ENCODE measurements around the gene CCT6A. TPM values are rescaled to one million over a fixed set of nuclear protein-coding genes. Genes with fewer than 3 reads are reported as not detected.
"Not testable (repeated sequence)": the region's sequence is repeated elsewhere in the genome, so short reads cannot be mapped to it uniquely, and the experiment has no call there.

The CCT6A gene
- total RNA-seq, 1 experiment from 2014 or later: 257 TPM

DNA sequence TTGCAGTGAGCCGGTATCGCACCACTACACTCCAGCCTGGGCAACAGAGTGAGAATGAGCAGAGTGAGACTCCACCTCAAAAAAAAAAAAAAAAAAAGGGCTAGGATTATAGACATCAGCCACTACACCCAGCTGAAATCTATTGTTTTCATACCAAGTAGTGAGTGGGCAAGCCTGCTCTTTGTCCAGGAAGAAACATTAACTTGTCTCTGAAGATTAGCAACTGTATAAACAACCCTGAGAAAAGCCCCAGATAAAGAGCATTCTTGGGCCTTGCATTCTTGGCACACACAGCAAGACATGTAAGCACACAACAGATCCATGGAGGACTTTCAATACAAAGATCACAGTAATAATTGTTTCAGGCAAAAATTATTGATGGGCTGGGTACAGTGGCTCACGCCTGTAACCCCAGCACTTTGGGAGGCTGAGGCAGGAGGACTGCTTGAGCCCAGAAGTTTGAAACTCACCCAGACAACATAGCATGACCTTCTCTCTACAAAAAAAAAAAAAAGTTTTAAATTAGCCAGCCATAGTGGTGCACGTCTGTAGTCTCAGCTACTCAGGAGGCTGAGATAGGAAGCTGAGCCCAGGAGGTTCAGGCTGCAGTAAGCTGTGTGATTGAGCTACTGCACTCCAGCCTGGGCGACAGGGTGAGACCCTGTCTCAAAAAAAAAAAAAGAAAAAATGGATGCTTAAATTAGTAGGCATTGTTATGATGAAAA is 4.7 kb upstream of the CCT6A start:
- no peak for TF ChIP-seq SRF (IDR thresholded peaks at IDR 0.05; ENCODE audit: low read depth)
- TF ChIP-seq ELF1 (IDR thresholded peaks at IDR 0.05; ENCODE audit: borderline replicate concordance, low read depth): no peak
- TF ChIP-seq, protein P1, sequence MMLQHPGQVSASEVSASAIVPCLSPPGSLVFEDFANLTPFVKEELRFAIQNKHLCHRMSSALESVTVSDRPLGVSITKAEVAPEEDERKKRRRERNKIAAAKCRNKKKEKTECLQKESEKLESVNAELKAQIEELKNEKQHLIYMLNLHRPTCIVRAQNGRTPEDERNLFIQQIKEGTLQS (IDR thresholded peaks at IDR 0.05): no peak
- no peak for TF ChIP-seq POLR2AphosphoS5 (IDR thresholded peaks at IDR 0.05; ENCODE audit: low read depth, low read length)
- no peak for TF ChIP-seq EGR1 (IDR thresholded peaks at IDR 0.05; ENCODE audit: low read depth)
- TF ChIP-seq POLR2A (IDR thresholded peaks at IDR 0.05; ENCODE audit: borderline replicate concordance, extremely low read depth, insufficient read depth, insufficient read length): no peak
- TF ChIP-seq ZFX (IDR thresholded peaks at IDR 0.05): no peak
- no peak for TF ChIP-seq JUND (IDR thresholded peaks at IDR 0.05)
- TF ChIP-seq, protein P2, sequence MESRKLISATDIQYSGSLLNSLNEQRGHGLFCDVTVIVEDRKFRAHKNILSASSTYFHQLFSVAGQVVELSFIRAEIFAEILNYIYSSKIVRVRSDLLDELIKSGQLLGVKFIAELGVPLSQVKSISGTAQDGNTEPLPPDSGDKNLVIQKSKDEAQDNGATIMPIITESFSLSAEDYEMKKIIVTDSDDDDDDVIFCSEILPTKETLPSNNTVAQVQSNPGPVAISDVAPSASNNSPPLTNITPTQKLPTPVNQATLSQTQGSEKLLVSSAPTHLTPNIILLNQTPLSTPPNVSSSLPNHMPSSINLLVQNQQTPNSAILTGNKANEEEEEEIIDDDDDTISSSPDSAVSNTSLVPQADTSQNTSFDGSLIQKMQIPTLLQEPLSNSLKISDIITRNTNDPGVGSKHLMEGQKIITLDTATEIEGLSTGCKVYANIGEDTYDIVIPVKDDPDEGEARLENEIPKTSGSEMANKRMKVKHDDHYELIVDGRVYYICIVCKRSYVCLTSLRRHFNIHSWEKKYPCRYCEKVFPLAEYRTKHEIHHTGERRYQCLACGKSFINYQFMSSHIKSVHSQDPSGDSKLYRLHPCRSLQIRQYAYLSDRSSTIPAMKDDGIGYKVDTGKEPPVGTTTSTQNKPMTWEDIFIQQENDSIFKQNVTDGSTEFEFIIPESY (IDR thresholded peaks at IDR 0.05; ENCODE audit: extremely low read depth, insufficient replicate concordance, low read length): no peak
- no peak for TF ChIP-seq CEBPB (IDR thresholded peaks at IDR 0.05; ENCODE audit: low read depth)
- TF ChIP-seq YY1 (IDR thresholded peaks at IDR 0.05; ENCODE audit: extremely low read depth, insufficient replicate concordance, low read depth, low read length): no peak
- no peak for TF ChIP-seq TCF7L2 (IDR thresholded peaks at IDR 0.05; ENCODE audit: borderline replicate concordance, extremely low read depth, insufficient read depth, insufficient read length)
- TF ChIP-seq CBX3 (IDR thresholded peaks at IDR 0.05; ENCODE audit: low read depth): no peak
- TF ChIP-seq, protein P3, sequence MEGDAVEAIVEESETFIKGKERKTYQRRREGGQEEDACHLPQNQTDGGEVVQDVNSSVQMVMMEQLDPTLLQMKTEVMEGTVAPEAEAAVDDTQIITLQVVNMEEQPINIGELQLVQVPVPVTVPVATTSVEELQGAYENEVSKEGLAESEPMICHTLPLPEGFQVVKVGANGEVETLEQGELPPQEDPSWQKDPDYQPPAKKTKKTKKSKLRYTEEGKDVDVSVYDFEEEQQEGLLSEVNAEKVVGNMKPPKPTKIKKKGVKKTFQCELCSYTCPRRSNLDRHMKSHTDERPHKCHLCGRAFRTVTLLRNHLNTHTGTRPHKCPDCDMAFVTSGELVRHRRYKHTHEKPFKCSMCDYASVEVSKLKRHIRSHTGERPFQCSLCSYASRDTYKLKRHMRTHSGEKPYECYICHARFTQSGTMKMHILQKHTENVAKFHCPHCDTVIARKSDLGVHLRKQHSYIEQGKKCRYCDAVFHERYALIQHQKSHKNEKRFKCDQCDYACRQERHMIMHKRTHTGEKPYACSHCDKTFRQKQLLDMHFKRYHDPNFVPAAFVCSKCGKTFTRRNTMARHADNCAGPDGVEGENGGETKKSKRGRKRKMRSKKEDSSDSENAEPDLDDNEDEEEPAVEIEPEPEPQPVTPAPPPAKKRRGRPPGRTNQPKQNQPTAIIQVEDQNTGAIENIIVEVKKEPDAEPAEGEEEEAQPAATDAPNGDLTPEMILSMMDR (IDR thresholded peaks at IDR 0.05 in 2 of 3, conservative IDR thresholded peaks at IDR 0.05 in 1 of 3; ENCODE audit: borderline replicate concordance in 1 of 3, insufficient read depth in 1 of 3, low read depth in 2 of 3, low read length in 2 of 3): no peak
- TF ChIP-seq FOSL1 (IDR thresholded peaks at IDR 0.05; ENCODE audit: low read depth): no peak
- H3K9me3 ChIP-seq (ENCODE audit: control insufficient read depth in 1 of 2, insufficient read depth in 1 of 2, low read depth in 1 of 2, low read length in 2 of 2): no peaks in the 10 kb centered on the region
- no TSS peak for BruUV-seq (replicated peaks)
- no peak overlapping the region for H3K9ac ChIP-seq (ENCODE audit: low read length)
- no peaks in the 10 kb centered on the region for H3K27me3 ChIP-seq (ENCODE audit: insufficient read depth, low read length)
- intact Hi-C loops (cut with micrococcal nuclease): no loop called here
- H2AFZ ChIP-seq (ENCODE audit: low read depth, low read length, poor library complexity, severe bottlenecking): no peak overlapping the region
- ATAC-seq: no peak
- CTCF ChIA-PET: no interaction called here
- no peaks in the 10 kb centered on the region for H3K9me2 ChIP-seq (ENCODE audit: insufficient read depth)
- peaks cover 16 to 23% of the 10 kb centered on the region in 2 experiments for H3K4me1 ChIP-seq (ENCODE audit: control insufficient read depth in 1 of 2, insufficient read depth in 2 of 2, low read length in 2 of 2)
- RAD21 ChIA-PET (ENCODE audit: low non-redundant PET in 1 of 2, low total read pairs in 2 of 2, uncharacterized antibody in 2 of 2, unreplicated experiment in 2 of 2): no interaction called here
- no peak overlapping the region for H3K4me3 ChIP-seq (replicated peaks in 1 of 2; ENCODE audit: low read depth in 1 of 2, low read length in 2 of 2)
- H3K27ac ChIP-seq (ENCODE audit: low read depth, low read length): no peak overlapping the region
- DNase-seq (ENCODE audit: low read depth, low spot score): no peak
- H3K4me2 ChIP-seq (ENCODE audit: low read length): no peak overlapping the region
- H3K36me3 ChIP-seq (ENCODE audit: control insufficient read depth in 1 of 2, insufficient read depth in 2 of 2, low read length in 2 of 2): peaks cover 0 to 6% of the 10 kb centered on the region in 2 experiments; a peak in 2 of 4 replicates
- POLR2A ChIA-PET: no interaction called here
- H3K79me2 ChIP-seq (ENCODE audit: insufficient read depth, low read length): peaks cover 76% of the 10 kb centered on the region
- no peaks in the 10 kb centered on the region for H4K20me1 ChIP-seq (ENCODE audit: insufficient read depth)

DNA sequence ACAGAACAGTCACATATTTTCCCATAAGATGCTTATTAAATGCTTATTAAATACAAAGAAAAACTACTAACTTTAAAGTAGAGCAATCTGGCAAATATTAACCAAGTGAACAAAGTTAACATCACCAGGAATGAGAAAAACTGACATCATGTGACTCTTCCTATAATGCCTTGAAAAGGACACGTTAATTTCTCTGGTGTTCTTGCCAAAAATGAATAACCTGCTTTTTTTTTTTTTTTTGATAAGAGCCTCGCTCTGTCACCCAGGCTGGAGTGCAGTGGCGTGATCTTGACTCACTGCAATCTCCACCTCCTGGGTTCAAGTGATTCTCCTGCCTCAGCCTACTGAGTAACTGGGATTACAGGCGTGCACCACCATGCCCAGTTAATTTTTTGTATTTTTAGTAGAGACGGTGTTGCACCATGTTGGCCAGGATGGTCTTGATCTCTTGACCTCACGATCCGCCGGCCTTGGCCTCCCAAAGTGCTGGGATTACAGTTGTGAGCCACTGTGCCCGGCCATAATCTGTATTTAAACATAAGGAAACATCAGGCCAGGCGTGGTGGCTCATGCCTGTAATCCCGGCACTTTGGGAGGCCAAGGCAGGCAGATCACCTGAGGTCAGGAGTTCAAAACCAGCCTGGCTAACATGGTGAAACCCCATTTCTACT is 4.0 kb upstream of the CCT6A start:
- Histone ChIP-seq H3K79me2 (ENCODE audit: insufficient read depth, low read length) (peaks cover 83% of the 10 kb centered on the region), H3K4me1 (ENCODE audit: control insufficient read depth in 1 of 2, insufficient read depth in 2 of 2, low read length in 2 of 2) (peaks cover 16 to 23% of the 10 kb centered on the region in 2 experiments)
- H4K20me1 ChIP-seq (ENCODE audit: insufficient read depth); BruUV-seq (replicated peaks); H3K9me2 ChIP-seq (ENCODE audit: insufficient read depth); H3K27ac ChIP-seq (ENCODE audit: low read depth, low read length); POLR2A ChIA-PET; H3K36me3 ChIP-seq (ENCODE audit: control insufficient read depth in 1 of 2, insufficient read depth in 2 of 2, low read length in 2 of 2); H3K9ac ChIP-seq (ENCODE audit: low read length); H3K4me3 ChIP-seq (replicated peaks in 1 of 2; ENCODE audit: low read depth in 1 of 2, low read length in 2 of 2); CTCF ChIA-PET; H3K9me3 ChIP-seq (ENCODE audit: control insufficient read depth in 1 of 2, insufficient read depth in 1 of 2, low read depth in 1 of 2, low read length in 2 of 2); ATAC-seq; H3K27me3 ChIP-seq (ENCODE audit: insufficient read depth, low read length); DNase-seq (ENCODE audit: low read depth, low spot score); H2AFZ ChIP-seq (ENCODE audit: low read depth, low read length, poor library complexity, severe bottlenecking); H3K4me2 ChIP-seq (ENCODE audit: low read length); RAD21 ChIA-PET (ENCODE audit: low non-redundant PET in 1 of 2, low total read pairs in 2 of 2, uncharacterized antibody in 2 of 2, unreplicated experiment in 2 of 2): not testable (repeated sequence)
- intact Hi-C loops (cut with micrococcal nuclease): loop anchor here (2.0 kb wide), 1 partner anchor 13 kb away; no protein-coding TSS in a partner anchor

All from HCT116 (cell line).